Mucosa of stomach (tissue), 1 donor: ENCODE measurements around the gene CAPN7.

Source experiments
- H3K27me3 ChIP-seq: one replicate; pipeline ENCODE4 v1.7.0; 2013; ENCODE audit warnings: mild to moderate bottlenecking, low read length; ENCODE audit not compliant: control insufficient read depth, insufficient read depth
- H3K36me3 ChIP-seq: one replicate; pipeline ENCODE4 v1.7.0; 2013; ENCODE audit warnings: low read length; ENCODE audit not compliant: control insufficient read depth, insufficient read depth
- H3K4me1 ChIP-seq: one replicate; pipeline ENCODE4 v1.7.0; 2013; ENCODE audit warnings: mild to moderate bottlenecking, low read length; ENCODE audit not compliant: control insufficient read depth, insufficient read depth
- H3K4me3 ChIP-seq: one replicate; pipeline ENCODE4 v1.7.0; 2013; ENCODE audit warnings: low read length
- H3K9ac ChIP-seq: one replicate; pipeline ENCODE4 v1.7.0; 2013; ENCODE audit warnings: mild to moderate bottlenecking, low read length, moderate library complexity
- H3K9me3 ChIP-seq: one replicate; pipeline ENCODE4 v1.7.0; 2013; ENCODE audit warnings: mild to moderate bottlenecking, low read length, moderate library complexity; ENCODE audit not compliant: control insufficient read depth
- donor health status: Pancreatic carcinoma.

CAPN7 gene

GRCh38 chr3:15205482-15205933, 538 bp upstream of the CAPN7 start:
- H3K9me3 ChIP-seq = no peaks in the 10 kb centered on the region
- H3K4me1 ChIP-seq = peaks cover 4% of the 10 kb centered on the region
- H3K9ac ChIP-seq = peak overlapping the region; percentile 92
- no peaks in the 10 kb centered on the region for H3K36me3 ChIP-seq
- peak overlapping the region; percentile 52 for H3K4me3 ChIP-seq
- no peaks in the 10 kb centered on the region for H3K27me3 ChIP-seq

- Histone ChIP-seq H3K9ac (peak overlapping the region; percentile 92), H3K36me3 (no peaks in the 10 kb centered on the region), H3K4me1 (peaks cover 4% of the 10 kb centered on the region), H3K9me3 (no peaks in the 10 kb centered on the region), H3K4me3 (peak overlapping the region; percentile 77), H3K27me3 (no peaks in the 10 kb centered on the region)
Observed at GRCh38 chr3:15206662-15207576, 873 bp downstream of the CAPN7 start.

GRCh38 chr3:15207836-15208504, 1.9 kb downstream of the CAPN7 start:
- Histone ChIP-seq H3K4me3 (peak overlapping the region; percentile 77), H3K9me3 (no peaks in the 10 kb centered on the region), H3K4me1 (peaks cover 4% of the 10 kb centered on the region), H3K36me3 (no peaks in the 10 kb centered on the region), H3K27me3 (no peaks in the 10 kb centered on the region), H3K9ac (peak overlapping the region; percentile 92)

GRCh38 chr3:15211937-15212336, 5.9 kb downstream of the CAPN7 start:
- no peak overlapping the region for H3K9ac ChIP-seq
- no peaks in the 10 kb centered on the region for H3K36me3 ChIP-seq
- H3K4me1 ChIP-seq = peaks cover 4% of the 10 kb centered on the region
- H3K4me3 ChIP-seq = no peak overlapping the region
- no peaks in the 10 kb centered on the region for H3K27me3 ChIP-seq
- H3K9me3 ChIP-seq = no peaks in the 10 kb centered on the region

GRCh38 chr3:15214758-15215157, 8.7 kb downstream of the CAPN7 start:
- no peaks in the 10 kb centered on the region for H3K9me3 ChIP-seq
- H3K4me3 ChIP-seq = no peak overlapping the region
- no peaks in the 10 kb centered on the region for H3K36me3 ChIP-seq
- H3K27me3 ChIP-seq = no peaks in the 10 kb centered on the region
- H3K9ac ChIP-seq = no peak overlapping the region
- H3K4me1 ChIP-seq = no peaks in the 10 kb centered on the region

- Histone ChIP-seq H3K4me1 (no peaks in the 10 kb centered on the region), H3K4me3 (no peak overlapping the region), H3K9ac (no peak overlapping the region), H3K27me3 (no peaks in the 10 kb centered on the region), H3K36me3 (no peaks in the 10 kb centered on the region), H3K9me3 (no peaks in the 10 kb centered on the region)
Observed at GRCh38 chr3:15215996-15216395, 9.9 kb downstream of the CAPN7 start.

- Histone ChIP-seq H3K36me3 (no peaks in the 10 kb centered on the region), H3K4me3 (no peak overlapping the region), H3K27me3 (no peaks in the 10 kb centered on the region), H3K4me1 (no peaks in the 10 kb centered on the region), H3K9ac (no peak overlapping the region), H3K9me3 (no peaks in the 10 kb centered on the region)
Observed at GRCh38 chr3:15216501-15216900, 10.5 kb downstream of the CAPN7 start.

- Histone ChIP-seq H3K4me1 (no peaks in the 10 kb centered on the region), H3K36me3 (no peaks in the 10 kb centered on the region), H3K4me3 (no peak overlapping the region), H3K27me3 (no peaks in the 10 kb centered on the region), H3K9me3 (no peaks in the 10 kb centered on the region), H3K9ac (no peak overlapping the region)
Observed at GRCh38 chr3:15217011-15217671, 11.1 kb downstream of the CAPN7 start.

- Histone ChIP-seq H3K4me3 (no peak overlapping the region), H3K27me3 (no peaks in the 10 kb centered on the region), H3K36me3 (no peaks in the 10 kb centered on the region), H3K4me1 (no peaks in the 10 kb centered on the region), H3K9me3 (no peaks in the 10 kb centered on the region), H3K9ac (no peak overlapping the region)
Observed at GRCh38 chr3:15217841-15218267, 11.8 kb downstream of the CAPN7 start.

- no peak overlapping the region for H3K9ac ChIP-seq
- no peaks in the 10 kb centered on the region for H3K4me1 ChIP-seq
- no peaks in the 10 kb centered on the region for H3K36me3 ChIP-seq
- no peak overlapping the region for H3K4me3 ChIP-seq
- H3K27me3 ChIP-seq = no peaks in the 10 kb centered on the region
- no peaks in the 10 kb centered on the region for H3K9me3 ChIP-seq
Observed at GRCh38 chr3:15218689-15219088, 12.6 kb downstream of the CAPN7 start.

- no peaks in the 10 kb centered on the region for H3K9me3 ChIP-seq
- no peaks in the 10 kb centered on the region for H3K27me3 ChIP-seq
- H3K4me3 ChIP-seq = no peak overlapping the region
- H3K9ac ChIP-seq = no peak overlapping the region
- H3K4me1 ChIP-seq = no peaks in the 10 kb centered on the region
- no peaks in the 10 kb centered on the region for H3K36me3 ChIP-seq
Observed at GRCh38 chr3:15220056-15220455, 14.0 kb downstream of the CAPN7 start.

GRCh38 chr3:15220661-15221060, 14.6 kb downstream of the CAPN7 start:
- Histone ChIP-seq H3K36me3 (no peaks in the 10 kb centered on the region), H3K9me3 (no peaks in the 10 kb centered on the region), H3K9ac (no peak overlapping the region), H3K4me1 (no peaks in the 10 kb centered on the region), H3K27me3 (no peaks in the 10 kb centered on the region), H3K4me3 (no peak overlapping the region)
